HUES64 (cell line): ENCODE data around the gene VASH2. TPM values are rescaled to one million over a fixed set of nuclear protein-coding genes. Genes with fewer than 3 reads are reported as not detected.
A peak's percentile ranks its signal among the peaks of the same experiment; 100 is the strongest.
"Not testable (repeated sequence)": the region's sequence is repeated elsewhere in the genome, so short reads cannot be mapped to it uniquely, and the experiment has no call there.

Source experiments
- H3K27ac ChIP-seq: 2 replicates; pipeline ENCODE4 v1.7.0; 2013; ENCODE audit warnings: low read depth, low read length, inconsistent platforms
- H3K27me3 ChIP-seq: 2 replicates; pipeline ENCODE4 v1.6.1; 2013; ENCODE audit warnings: mild to moderate bottlenecking, low read length; ENCODE audit not compliant: insufficient read depth
- H3K36me3 ChIP-seq: 2 replicates; pipeline ENCODE4 v1.6.1; 2013; ENCODE audit warnings: mild to moderate bottlenecking, low read length; ENCODE audit not compliant: insufficient read depth
- H3K4me1 ChIP-seq: 2 replicates; pipeline ENCODE4 v1.6.1; 2013; ENCODE audit warnings: mild to moderate bottlenecking, low read length, moderate library complexity; ENCODE audit not compliant: insufficient read depth
- H3K4me3 ChIP-seq: 2 replicates; pipeline ENCODE4 v1.5.1; 2013; ENCODE audit warnings: mild to moderate bottlenecking, low read length, moderate library complexity
- H3K9ac ChIP-seq: 2 replicates; pipeline ENCODE4 v1.6.1; 2013; ENCODE audit warnings: mild to moderate bottlenecking, low read depth, low read length
- H3K9me3 ChIP-seq: 2 replicates; pipeline ENCODE4 v1.6.1; 2013; ENCODE audit warnings: low read depth, low read length; ENCODE audit not compliant: insufficient read depth
- WGBS: fragments of 150-250, 120-280 bp; methylation state at CpG from one replicate; pipeline ENCODE4 v1.1.7; 2013; ENCODE audit warnings: missing lambda C conversion rate; 5-methylcytosine and 5-hydroxymethylcytosine counted together
- polyA plus RNA-seq, 2 experiments: library from polyadenylated mRNA; stranded (reverse); fragments of 50-300 nt; gene quantifications; one replicate each; pipeline ENCODE4 v1.2.3, GENCODE V29; 2013

Gene VASH2
- 79.9 TPM for polyA plus RNA-seq (2013, experiment 1 of 2)
- 70.5 TPM for polyA plus RNA-seq (2013, experiment 2 of 2)

DNA sequence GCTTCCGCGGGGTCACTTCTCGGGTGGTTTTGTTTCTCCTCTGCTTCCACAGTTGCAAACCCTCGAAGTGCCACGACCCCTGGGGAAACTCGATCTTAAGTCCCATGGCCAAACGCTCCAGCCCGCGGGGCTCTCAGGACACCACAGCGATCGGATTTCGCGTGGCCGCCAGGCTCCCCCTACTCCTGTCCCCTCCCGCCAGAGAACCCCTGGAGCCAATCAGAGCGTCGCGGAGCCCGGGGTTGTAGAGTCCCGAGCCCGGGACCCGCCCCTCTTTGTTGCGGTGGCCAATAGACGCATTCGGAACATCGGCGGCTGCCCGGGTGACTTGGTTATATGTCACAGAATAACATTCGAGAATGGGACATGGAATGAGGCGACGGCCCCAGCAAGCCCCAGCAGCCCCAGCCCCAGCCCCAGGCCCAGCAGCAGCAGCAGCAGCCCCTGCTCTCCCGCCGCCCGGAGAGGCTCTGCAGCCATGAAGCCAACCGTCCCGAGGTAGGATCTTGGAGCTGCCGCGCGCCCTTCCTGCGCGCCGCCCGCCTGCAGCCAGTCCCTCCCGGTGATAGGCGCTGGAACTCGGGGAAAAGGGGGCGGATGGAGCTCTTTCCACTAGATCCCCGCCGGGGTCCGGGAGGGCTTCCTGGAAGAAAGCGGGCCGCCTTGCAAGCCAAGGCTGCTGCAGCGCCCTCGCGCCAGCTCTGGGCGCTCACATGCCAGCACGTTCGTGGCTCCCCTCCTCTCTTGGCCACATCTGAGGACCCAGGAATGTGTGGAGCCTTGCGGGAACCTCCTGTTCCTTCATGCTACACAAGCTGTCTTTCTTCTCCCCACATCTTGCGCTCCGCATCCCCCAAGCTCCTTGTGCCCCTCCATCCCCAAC, at the start of gene VASH2:
VASH2 (plus strand) TSS at position 299 of the 883 bp plus-strand sequence. CDS start 1,002 bp downstream, outside the sequence.
- Histone ChIP-seq H3K27me3 (peaks cover 11% of the 10 kb centered on the region), H3K36me3 (peaks cover 40% of the 10 kb centered on the region), H3K4me1 (peaks cover 26% of the 10 kb centered on the region), H3K9me3 (no peaks in the 10 kb centered on the region), H3K4me3 (peak within 1 kb of the TSS; percentile 96), H3K9ac (peak within 1 kb of the TSS; percentile 81), H3K27ac (peak within 1 kb of the TSS; percentile 56; the same call in 1 of the 2 replicates)
- WGBS = under 1% methylated on average over 61 of the region's 61 CpGs

DNA sequence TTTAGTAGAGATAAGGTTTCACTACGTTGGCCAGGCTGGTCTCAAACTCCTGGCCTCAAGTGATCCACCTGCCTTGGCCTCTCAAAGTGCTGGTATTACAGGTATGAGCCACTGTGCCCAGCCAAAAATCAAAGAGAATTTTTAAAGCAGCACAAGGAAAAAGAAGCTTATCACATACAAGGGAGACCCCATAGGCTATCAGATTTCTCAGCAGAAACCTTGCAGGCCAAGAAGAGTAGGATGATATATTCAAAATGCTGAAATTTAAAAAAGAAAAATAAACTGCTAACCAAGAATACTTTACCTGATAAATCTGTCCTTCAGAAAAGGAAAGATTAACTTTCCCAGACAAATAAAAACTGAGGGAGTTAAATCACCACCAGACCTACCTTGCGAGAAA, 49.1 kb upstream of the VASH2 start:
- Histone ChIP-seq H3K4me3 (no peak overlapping the region), H3K36me3 (peaks cover 87% of the 10 kb centered on the region), H3K9me3 (peaks cover 48% of the 10 kb centered on the region), H3K4me1 (peaks cover 8% of the 10 kb centered on the region; the same call in 1 of the 2 replicates), H3K27ac (no peak overlapping the region), H3K27me3 (no peaks in the 10 kb centered on the region), H3K9ac (no peak overlapping the region)
- WGBS = 100% methylated on average over 1 of the region's 2 CpGs

DNA sequence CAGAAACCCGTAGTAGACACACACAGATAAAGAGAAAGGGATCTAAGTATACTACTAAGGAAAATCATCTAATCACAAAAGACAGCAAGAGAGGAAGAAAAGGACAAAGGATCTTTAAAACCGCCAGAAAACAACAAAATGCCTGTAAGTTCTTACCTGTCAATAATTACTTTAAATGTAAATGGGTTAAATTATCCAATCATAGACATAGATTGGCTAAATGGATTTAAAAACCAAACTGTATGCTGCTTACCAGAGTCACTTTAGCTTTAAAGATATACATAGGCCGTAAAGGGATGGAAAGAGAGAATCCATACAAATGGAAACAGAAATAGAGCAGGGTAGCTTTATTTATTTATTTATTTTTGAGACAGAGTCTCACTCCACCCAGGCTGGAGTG, 48.3 kb upstream of the VASH2 start:
- no peak overlapping the region for H3K27ac ChIP-seq
- WGBS = 88% methylated on average over 1 of the region's 3 CpGs
- peaks cover 48% of the 10 kb centered on the region for H3K9me3 ChIP-seq

DNA sequence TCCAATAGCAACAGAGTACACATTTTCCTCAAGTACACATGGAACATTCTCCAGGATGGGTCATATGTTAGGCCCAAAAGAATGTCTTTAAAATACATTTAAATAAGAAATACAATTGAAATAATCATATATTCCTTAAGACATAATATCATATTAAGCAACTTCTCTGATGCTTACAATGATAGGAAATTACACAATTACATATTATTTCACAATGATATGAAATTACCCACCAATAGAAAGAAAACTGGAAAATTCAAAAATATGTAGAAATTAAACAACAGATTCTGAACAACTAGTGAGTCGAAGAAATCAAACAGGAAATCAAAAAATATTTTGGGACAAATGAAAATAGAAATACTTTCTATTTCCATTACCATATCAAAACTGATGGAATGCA, 46.7 kb upstream of the VASH2 start:
- Histone ChIP-seq H3K27ac (no peak overlapping the region), H3K36me3 (peaks cover 76% of the 10 kb centered on the region), H3K27me3 (no peaks in the 10 kb centered on the region), H3K4me1 (peaks cover 27% of the 10 kb centered on the region), H3K9me3 (peaks cover 48% of the 10 kb centered on the region), H3K9ac (no peak overlapping the region), H3K4me3 (no peak overlapping the region)
- whole genome bisulfite sequencing = no CpG with 5 or more reads among the region's 1 CpG

More for the DNA sequence above, 48.3 kb upstream of the VASH2 start:
- Histone ChIP-seq H3K27me3 (no peaks in the 10 kb centered on the region), H3K36me3 (peaks cover 88% of the 10 kb centered on the region), H3K9ac (no peak overlapping the region), H3K4me1 (peaks cover 15% of the 10 kb centered on the region), H3K4me3 (no peak overlapping the region)

DNA sequence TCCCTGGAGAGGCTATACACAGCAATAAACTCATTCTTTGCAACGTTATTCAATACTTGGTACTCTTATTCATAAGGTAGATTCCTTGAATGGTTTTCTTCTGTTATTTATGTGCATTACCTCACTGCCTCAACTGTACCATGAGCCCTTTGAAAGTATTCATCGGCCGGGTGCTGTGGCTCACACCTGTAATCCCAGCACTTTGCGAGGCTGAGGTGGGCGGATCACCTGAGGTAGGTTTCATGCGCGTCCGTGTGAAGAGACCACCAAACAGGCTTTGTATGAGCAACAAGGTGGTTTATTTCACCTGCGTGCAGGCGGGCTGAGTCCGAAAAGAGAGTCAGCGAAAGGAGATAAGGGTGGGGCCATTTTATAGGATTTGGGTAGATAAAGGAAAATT, 42.3 kb upstream of the VASH2 start:
- H3K4me1 ChIP-seq = peaks cover 37% of the 10 kb centered on the region
- H3K36me3 ChIP-seq = peaks cover 43% of the 10 kb centered on the region
- peaks cover 24% of the 10 kb centered on the region for H3K9me3 ChIP-seq
- H3K27ac ChIP-seq = peak overlapping the region; percentile 96
- H3K27me3 ChIP-seq, H3K4me3 ChIP-seq: not testable (repeated sequence)
- peak overlapping the region; percentile 81 for H3K9ac ChIP-seq
- WGBS = 22% methylated on average over 11 of the region's 12 CpGs

DNA sequence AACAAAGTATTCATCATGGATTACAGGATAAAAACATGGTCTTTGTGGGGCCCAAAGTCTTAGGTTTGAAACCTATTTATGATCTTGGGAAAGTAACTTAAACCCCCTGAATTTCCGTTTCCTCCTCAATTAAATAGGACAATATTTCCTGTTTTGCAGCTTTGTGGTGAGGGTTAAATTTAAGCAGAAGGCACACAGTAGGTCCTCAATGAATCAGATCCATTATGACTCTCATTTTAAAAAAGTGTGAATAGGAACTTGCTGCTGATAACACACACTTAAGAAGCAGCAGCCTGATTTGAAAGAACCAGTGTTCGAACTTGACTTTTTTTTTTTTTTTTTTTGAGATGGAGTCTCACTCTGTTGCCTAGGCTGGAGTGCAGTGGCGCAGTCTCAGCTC, 41.4 kb upstream of the VASH2 start:
- no CpG with 5 or more reads among the region's 3 CpGs for WGBS
- Histone ChIP-seq H3K4me3 (no peak overlapping the region), H3K27ac (peak overlapping the region; percentile 100), H3K27me3 (no peaks in the 10 kb centered on the region), H3K36me3 (peaks cover 34% of the 10 kb centered on the region), H3K4me1 (peaks cover 37% of the 10 kb centered on the region), H3K9me3 (peaks cover 16% of the 10 kb centered on the region), H3K9ac (peak overlapping the region; percentile 69)

DNA sequence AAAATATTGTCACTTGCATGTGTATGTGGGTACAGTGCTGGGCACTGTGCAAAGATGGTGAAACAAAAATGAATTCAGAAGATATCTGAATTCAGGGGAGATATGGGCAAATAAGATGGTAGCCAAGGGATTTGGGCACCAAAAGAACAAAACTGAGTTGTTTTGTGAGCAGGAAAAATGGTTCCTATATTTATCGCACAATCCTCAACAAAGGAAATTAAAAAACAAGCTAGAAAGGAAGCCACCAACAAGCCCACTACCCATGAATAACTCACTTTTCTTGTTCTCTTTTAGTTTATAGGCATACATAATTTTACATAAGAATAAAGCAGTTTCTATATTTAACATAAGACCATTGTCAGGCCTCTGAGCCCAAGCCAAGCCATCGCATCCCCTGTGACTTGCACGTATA, 40.7 kb upstream of the VASH2 start:
- Histone ChIP-seq H3K9me3 (peaks cover 9% of the 10 kb centered on the region), H3K9ac (peak overlapping the region; percentile 85), H3K27ac (peak overlapping the region; percentile 100), H3K4me1 (peaks cover 39% of the 10 kb centered on the region), H3K36me3 (peaks cover 27% of the 10 kb centered on the region; the same call in 1 of the 2 replicates), H3K27me3 (no peaks in the 10 kb centered on the region), H3K4me3 (peak overlapping the region; percentile 30; the same call in 1 of the 2 replicates)
- WGBS = 10% methylated on average over 3 of the region's 3 CpGs

DNA sequence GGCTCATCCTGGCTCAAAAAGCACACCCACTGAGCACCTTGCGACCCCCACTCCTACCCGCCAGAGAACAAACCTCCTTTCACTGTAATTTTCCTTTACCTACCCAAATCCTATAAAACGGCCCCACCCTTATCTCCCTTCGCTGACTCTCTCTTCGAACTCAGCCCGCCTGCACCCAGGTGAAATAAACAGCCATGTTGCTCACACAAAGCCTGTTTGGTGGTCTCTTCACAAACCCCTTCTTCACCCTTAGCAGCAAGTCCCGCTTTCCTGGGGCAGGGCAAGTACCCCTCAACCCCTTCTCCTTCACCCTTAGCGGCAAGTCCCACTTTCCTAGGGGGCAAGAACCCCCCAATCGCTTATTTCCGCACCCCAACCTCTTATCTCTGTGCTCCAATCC, 40.1 kb upstream of the VASH2 start:
- H3K9me3 ChIP-seq, H3K27me3 ChIP-seq: not testable (repeated sequence)
- peak overlapping the region; percentile 80 for H3K9ac ChIP-seq
- WGBS = 5% methylated on average over 9 of the region's 10 CpGs
- H3K27ac ChIP-seq = peak overlapping the region; percentile 85; the same call in 1 of the 2 replicates
- peaks cover 44% of the 10 kb centered on the region for H3K4me1 ChIP-seq
- peak overlapping the region; percentile 43 for H3K4me3 ChIP-seq
- H3K36me3 ChIP-seq = peaks cover 22% of the 10 kb centered on the region; the same call in 1 of the 2 replicates

DNA sequence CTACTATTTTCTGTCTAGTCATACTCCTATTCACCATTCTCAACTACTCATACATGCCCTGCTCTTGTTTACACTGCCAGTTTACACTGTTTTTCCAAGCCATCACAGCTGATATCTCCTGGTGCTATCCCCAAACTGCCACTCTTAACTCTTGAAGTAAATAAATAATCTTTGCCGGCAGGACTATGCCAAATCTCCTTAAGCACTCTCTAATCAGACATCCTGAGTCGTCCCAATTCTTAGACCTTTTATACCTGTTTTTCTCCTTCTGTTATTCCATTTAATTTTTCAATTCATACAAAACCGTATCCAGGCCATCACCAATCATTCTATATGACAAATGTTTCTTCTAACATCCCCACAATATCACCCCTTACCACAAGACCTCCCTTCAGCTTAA, 36.7 kb upstream of the VASH2 start:
- not testable (repeated sequence) for H3K9me3 ChIP-seq, H3K36me3 ChIP-seq, H3K27me3 ChIP-seq
- peak overlapping the region; percentile 88; the same call in 1 of the 2 replicates for H3K27ac ChIP-seq
- WGBS = 0% methylated on average over 2 of the region's 3 CpGs
- peak overlapping the region; percentile 49 for H3K4me3 ChIP-seq
- H3K9ac ChIP-seq = peak overlapping the region; percentile 79
- peaks cover 36% of the 10 kb centered on the region for H3K4me1 ChIP-seq

DNA sequence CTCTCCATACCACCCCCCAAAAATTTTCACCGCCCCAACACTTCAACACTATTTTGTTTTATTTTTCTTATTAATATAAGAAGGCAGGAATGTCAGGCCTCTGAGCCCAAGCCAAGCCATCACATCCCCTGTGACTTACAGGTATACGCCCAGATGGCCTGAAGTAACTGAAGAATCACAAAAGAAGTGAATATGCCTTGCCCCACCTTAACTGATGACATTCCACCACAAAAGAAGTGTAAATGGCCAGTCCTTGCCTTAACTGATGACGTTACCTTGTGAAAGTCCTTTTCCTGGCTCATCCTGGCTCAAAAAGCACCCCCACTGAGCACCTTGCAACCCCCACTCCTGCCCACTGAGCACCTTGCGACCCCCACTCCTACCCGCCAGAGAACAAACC, 36.2 kb upstream of the VASH2 start:
- not testable (repeated sequence) for H3K36me3 ChIP-seq, H3K27me3 ChIP-seq, H3K9me3 ChIP-seq
- Histone ChIP-seq H3K9ac (peak overlapping the region; percentile 79), H3K4me1 (peaks cover 32% of the 10 kb centered on the region), H3K27ac (peak overlapping the region; percentile 98; the same call in 1 of the 2 replicates), H3K4me3 (peak overlapping the region; percentile 49)
- WGBS = 2% methylated on average over 2 of the region's 5 CpGs

DNA sequence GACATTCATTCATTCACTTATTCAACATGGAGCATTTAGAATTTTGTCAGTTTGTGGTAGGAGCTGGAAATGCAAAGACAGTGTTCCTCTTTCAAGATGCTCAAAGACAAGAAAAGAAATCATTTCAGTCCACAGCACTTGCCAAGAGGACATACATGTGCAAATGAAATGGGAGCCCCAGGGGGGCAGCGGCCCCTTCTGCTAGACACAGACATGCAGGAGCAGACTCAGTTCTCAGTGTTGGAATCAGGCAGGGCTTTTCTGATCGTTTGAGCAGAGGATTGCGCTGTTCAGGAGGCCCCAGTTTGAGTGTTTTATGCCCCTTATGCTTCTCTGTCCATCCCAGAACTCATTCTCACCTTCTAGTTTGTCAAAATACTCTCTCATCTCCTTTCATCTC, 35.6 kb upstream of the VASH2 start:
- WGBS = 9% methylated on average over 3 of the region's 3 CpGs
- H3K27me3 ChIP-seq = no peaks in the 10 kb centered on the region
- peak overlapping the region; percentile 77 for H3K9ac ChIP-seq
- peaks cover 28% of the 10 kb centered on the region for H3K4me1 ChIP-seq
- H3K36me3 ChIP-seq = no peaks in the 10 kb centered on the region
- no peaks in the 10 kb centered on the region for H3K9me3 ChIP-seq
- peak overlapping the region; percentile 98 for H3K27ac ChIP-seq
- H3K4me3 ChIP-seq = peak overlapping the region; percentile 24
